Nephron (organoid): ENCODE data around the gene NAV3.

Source experiments
- H3K27ac Mint-ChIP-seq, 3 experiments: 2 replicates each; pipeline ENCODE4 v1.8.0; 2020; ENCODE audit warnings: mixed read lengths in 3 of 3, mild to moderate bottlenecking in 2 of 3, moderate library complexity in 1 of 3
- H3K27me3 Mint-ChIP-seq: 2 replicates; pipeline ENCODE4 v1.8.0; 2021; ENCODE audit warnings: low read depth, mild to moderate bottlenecking, moderate library complexity, mixed read lengths
- H3K36me3 Mint-ChIP-seq: 2 replicates; pipeline ENCODE4 v1.8.0; 2020; ENCODE audit warnings: low read depth, mixed read lengths
- H3K4me1 Mint-ChIP-seq: 2 replicates; pipeline ENCODE4 v1.8.0; 2020; ENCODE audit warnings: mixed read lengths
- H3K4me3 Mint-ChIP-seq, 3 experiments: 2 replicates each; pipeline ENCODE4 v1.8.0; 2020; ENCODE audit warnings: mild to moderate bottlenecking in 3 of 3, mixed read lengths in 3 of 3, moderate library complexity in 2 of 3
- H3K9me3 Mint-ChIP-seq: 2 replicates; pipeline ENCODE4 v1.8.0; 2020; ENCODE audit warnings: mixed read lengths
- CTCF ChIP-seq, 3 experiments: fragments of 200-600 bp; sonication (generic); IDR thresholded peaks; one replicate each; pipeline ENCODE4 v1.5.0; 2021; ENCODE audit warnings: antibody characterized with exemption in 3 of 3; ENCODE audit not compliant: unreplicated experiment in 3 of 3

The NAV3 gene

DNA sequence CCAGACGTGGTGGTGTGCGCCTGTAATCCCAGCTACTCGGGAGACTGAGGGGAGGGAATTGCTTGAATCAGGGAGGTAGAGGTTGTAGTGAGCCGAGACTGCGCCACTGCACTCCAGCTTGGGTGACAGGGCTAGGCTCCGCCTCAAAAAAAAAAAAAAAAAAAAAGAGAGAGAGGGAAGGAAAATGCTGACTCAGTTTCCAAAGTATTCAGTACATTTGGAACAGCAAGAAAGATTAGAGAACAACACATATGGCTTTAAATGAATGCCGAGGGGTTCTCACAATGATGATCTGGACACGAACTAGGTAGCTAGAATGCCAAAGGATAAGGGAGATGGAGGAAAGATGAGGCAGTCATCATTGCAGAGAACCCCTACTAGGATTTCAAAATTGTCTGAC lies 97.4 kb downstream of the NAV3 start:
- no peak for TF ChIP-seq CTCF (IDR thresholded peaks at IDR 0.05; ENCODE audit: unreplicated experiment in 3 of 3)
- Mint-ChIP-seq H3K27me3 (no peaks in the 10 kb centered on the region), H3K4me1 (peaks cover 32% of the 10 kb centered on the region), H3K27ac (no peak overlapping the region), H3K4me3 (no peak overlapping the region), H3K9me3 (no peaks in the 10 kb centered on the region), H3K36me3 (peaks cover 8% of the 10 kb centered on the region)

- Mint-ChIP-seq H3K4me1 (peaks cover 7% of the 10 kb centered on the region), H3K4me3 (no peak overlapping the region), H3K36me3 (peaks cover 13% of the 10 kb centered on the region), H3K27me3 (no peaks in the 10 kb centered on the region), H3K27ac (no peak overlapping the region), H3K9me3 (no peaks in the 10 kb centered on the region)
- peak in 1 of 3 experiments; percentile 10 for TF ChIP-seq CTCF (IDR thresholded peaks at IDR 0.05; ENCODE audit: unreplicated experiment in 3 of 3)
Observed at GRCh38 chr12:77932216-77932615, 101.5 kb downstream of the NAV3 start.

DNA sequence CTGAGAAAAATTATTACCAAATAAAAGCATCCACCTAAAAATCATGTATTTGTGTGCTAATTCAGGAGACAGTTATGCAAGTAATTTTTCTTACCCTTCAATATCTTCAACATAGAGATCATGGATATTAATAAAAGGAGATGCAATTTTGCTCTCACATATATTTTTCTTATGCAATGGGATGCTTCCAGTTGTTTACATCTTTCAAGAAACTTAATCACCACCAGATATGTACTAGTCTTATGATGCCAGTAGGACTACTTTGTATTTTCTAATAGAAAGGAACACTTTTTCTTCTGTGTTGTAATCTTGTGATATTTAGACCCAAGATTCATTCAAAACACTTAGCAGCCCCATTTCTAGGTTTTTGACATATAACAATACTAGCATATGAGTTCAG lies 107.6 kb downstream of the NAV3 start:
- H3K4me3 Mint-ChIP-seq, result peak overlapping the region in 1 of 3 experiments; percentile 35

DNA sequence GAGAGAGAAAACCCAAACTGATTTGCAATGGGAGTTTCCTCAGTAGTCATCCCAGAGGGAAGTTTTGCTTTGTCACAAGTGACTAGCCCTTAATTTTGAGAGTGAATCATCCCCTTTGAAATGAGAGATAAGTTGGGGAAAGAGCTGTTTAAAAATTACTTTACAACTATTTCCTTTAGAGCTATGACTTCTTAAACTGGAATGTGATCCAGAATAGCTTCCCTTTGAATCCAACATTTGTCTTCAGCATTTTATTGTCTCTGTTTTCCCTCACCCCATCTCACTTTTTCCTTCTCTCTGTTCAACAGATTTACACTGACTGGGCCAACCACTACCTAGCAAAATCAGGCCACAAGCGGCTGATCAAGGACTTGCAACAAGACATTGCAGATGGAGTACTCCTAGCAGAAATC lies 109.3 kb downstream of the NAV3 start:
- peaks cover 18% of the 10 kb centered on the region for H3K36me3 Mint-ChIP-seq
- TF ChIP-seq CTCF (IDR thresholded peaks at IDR 0.05; ENCODE audit: unreplicated experiment in 3 of 3), result no peak
- peaks cover 62% of the 10 kb centered on the region for H3K4me1 Mint-ChIP-seq
- no peaks in the 10 kb centered on the region for H3K27me3 Mint-ChIP-seq
- peaks cover 7% of the 10 kb centered on the region for H3K9me3 Mint-ChIP-seq
- peak overlapping the region in 2 of 3 experiments; percentile 66 to 81 for H3K4me3 Mint-ChIP-seq
- peak overlapping the region; percentile 75 to 86 (median 79) for H3K27ac Mint-ChIP-seq

More for the DNA sequence above, 107.6 kb downstream of the NAV3 start:
- no peak for TF ChIP-seq CTCF (IDR thresholded peaks at IDR 0.05; ENCODE audit: unreplicated experiment in 3 of 3)
- peaks cover 4% of the 10 kb centered on the region for H3K36me3 Mint-ChIP-seq
- peak overlapping the region; percentile 32 to 79 (median 48) for H3K27ac Mint-ChIP-seq
- H3K27me3 Mint-ChIP-seq, result no peaks in the 10 kb centered on the region
- H3K4me1 Mint-ChIP-seq, result peaks cover 55% of the 10 kb centered on the region
- H3K9me3 Mint-ChIP-seq, result no peaks in the 10 kb centered on the region

DNA sequence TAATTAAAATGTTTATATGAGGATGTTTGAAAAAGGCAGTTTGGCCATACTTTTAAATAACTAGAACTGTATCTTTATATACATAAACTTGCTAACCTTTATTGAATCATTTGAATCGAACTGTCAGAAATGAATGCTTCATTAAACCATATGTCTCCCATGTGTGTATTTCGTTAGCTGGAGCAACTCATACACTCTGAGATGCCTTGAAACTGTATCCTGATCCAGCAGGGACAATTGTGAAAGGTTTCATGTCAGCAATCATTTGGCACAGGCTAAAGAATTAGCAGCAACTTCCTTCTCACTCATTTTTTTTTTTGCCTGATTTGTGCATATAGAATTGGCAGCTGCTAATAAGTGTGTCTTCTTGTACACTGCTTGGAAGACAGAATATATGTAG lies 109.9 kb downstream of the NAV3 start:
- Mint-ChIP-seq H3K4me1 (peaks cover 64% of the 10 kb centered on the region), H3K9me3 (peaks cover 7% of the 10 kb centered on the region), H3K27me3 (no peaks in the 10 kb centered on the region)

More for the DNA sequence above, 109.9 kb downstream of the NAV3 start:
- peak overlapping the region; percentile 23 to 81 (median 66) for H3K4me3 Mint-ChIP-seq
- peak overlapping the region; percentile 75 to 86 (median 79) for H3K27ac Mint-ChIP-seq
- no peak for TF ChIP-seq CTCF (IDR thresholded peaks at IDR 0.05; ENCODE audit: unreplicated experiment in 3 of 3)
- H3K36me3 Mint-ChIP-seq, result peaks cover 19% of the 10 kb centered on the region
